ENCODE measurements around the gene USP50.

DNA sequence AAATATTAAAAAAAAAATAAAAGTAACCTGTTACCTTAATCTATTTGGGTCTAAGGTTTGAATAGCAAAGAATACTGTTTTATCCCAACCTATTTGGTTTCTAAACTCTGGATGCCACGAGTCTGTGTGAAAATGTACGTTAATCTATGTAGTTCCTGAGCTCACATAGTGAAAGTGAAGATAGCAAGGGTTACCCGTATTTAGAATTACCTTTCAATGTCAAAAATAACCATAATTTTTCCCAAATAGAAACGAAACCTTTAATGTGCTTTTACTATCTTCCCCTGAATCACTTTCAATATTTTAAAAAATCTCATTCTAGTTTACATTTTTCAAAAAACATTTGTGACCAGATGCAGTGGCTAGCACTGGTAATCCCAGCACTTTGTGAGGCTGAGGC, 5.8 kb upstream of the USP50 start:
- TF ChIP-seq EZH2 (IDR thresholded peaks at IDR 0.05) = no peak
- TF ChIP-seq, protein P1, sequence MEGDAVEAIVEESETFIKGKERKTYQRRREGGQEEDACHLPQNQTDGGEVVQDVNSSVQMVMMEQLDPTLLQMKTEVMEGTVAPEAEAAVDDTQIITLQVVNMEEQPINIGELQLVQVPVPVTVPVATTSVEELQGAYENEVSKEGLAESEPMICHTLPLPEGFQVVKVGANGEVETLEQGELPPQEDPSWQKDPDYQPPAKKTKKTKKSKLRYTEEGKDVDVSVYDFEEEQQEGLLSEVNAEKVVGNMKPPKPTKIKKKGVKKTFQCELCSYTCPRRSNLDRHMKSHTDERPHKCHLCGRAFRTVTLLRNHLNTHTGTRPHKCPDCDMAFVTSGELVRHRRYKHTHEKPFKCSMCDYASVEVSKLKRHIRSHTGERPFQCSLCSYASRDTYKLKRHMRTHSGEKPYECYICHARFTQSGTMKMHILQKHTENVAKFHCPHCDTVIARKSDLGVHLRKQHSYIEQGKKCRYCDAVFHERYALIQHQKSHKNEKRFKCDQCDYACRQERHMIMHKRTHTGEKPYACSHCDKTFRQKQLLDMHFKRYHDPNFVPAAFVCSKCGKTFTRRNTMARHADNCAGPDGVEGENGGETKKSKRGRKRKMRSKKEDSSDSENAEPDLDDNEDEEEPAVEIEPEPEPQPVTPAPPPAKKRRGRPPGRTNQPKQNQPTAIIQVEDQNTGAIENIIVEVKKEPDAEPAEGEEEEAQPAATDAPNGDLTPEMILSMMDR (IDR thresholded peaks at IDR 0.05) = no peak
